ENCODE results near the gene GABRD. TPM values are rescaled to one million over a fixed set of nuclear protein-coding genes. Genes with fewer than 3 reads are reported as not detected.

GABRD gene
- total RNA-seq, 2 donors from 2014 or later, result not detected

- Mint-ChIP-seq H3K4me1 (ENCODE audit: low read depth in 2 of 2) (peaks cover 0 to 3% of the 10 kb centered on the region in 2 donors), H3K4me3 (no peak overlapping the region), H3K36me3 (no peaks in the 10 kb centered on the region), H3K9me3 (no peaks in the 10 kb centered on the region), H3K27me3 (peaks cover 28 to 30% of the 10 kb centered on the region in 2 donors), H3K27ac (no peak overlapping the region)
- ATAC-seq (no peak), DNase-seq (ENCODE audit: low spot score) (peak; percentile 35)
These were observed 651 bp upstream of the GABRD start for GRCh38 chr1:2018217-2019171.

- H3K27me3 Mint-ChIP-seq, result peaks cover 27 to 28% of the 10 kb centered on the region in 2 donors
- peaks cover 0 to 3% of the 10 kb centered on the region in 2 donors for H3K4me1 Mint-ChIP-seq (ENCODE audit: low read depth in 2 of 2)
- peak in 1 of 2 donors; percentile 34 for ATAC-seq
- H3K9me3 Mint-ChIP-seq, result no peaks in the 10 kb centered on the region
- H3K27ac Mint-ChIP-seq, result no peak overlapping the region
- DNase-seq (ENCODE audit: low spot score), result no peak
- no peak overlapping the region for H3K4me3 Mint-ChIP-seq
- no peaks in the 10 kb centered on the region for H3K36me3 Mint-ChIP-seq
These were observed 595 bp downstream of the GABRD start for GRCh38 chr1:2019571-2020309.

- Mint-ChIP-seq H3K4me3 (no peak overlapping the region), H3K27ac (no peak overlapping the region), H3K27me3 (peaks cover 25 to 28% of the 10 kb centered on the region in 2 donors), H3K36me3 (no peaks in the 10 kb centered on the region), H3K9me3 (no peaks in the 10 kb centered on the region), H3K4me1 (ENCODE audit: low read depth in 2 of 2) (peaks cover 0 to 3% of the 10 kb centered on the region in 2 donors)
- no peak for ATAC-seq
- no peak for DNase-seq (ENCODE audit: low spot score)
These were observed 1.1 kb downstream of the GABRD start for GRCh38 chr1:2020310-2020655.

GRCh38 chr1:2021550-2021949 lies 2.4 kb downstream of the GABRD start:
- Mint-ChIP-seq H3K4me3 (no peak overlapping the region), H3K27me3 (peaks cover 21 to 25% of the 10 kb centered on the region in 2 donors), H3K27ac (no peak overlapping the region), H3K36me3 (no peaks in the 10 kb centered on the region), H3K4me1 (ENCODE audit: low read depth in 2 of 2) (peaks cover 0 to 3% of the 10 kb centered on the region in 2 donors), H3K9me3 (no peaks in the 10 kb centered on the region)
- DNase-seq (ENCODE audit: low spot score) (no peak), ATAC-seq (no peak)

GRCh38 chr1:2022063-2022770 lies 3.1 kb downstream of the GABRD start:
- H3K4me3 Mint-ChIP-seq, result no peak overlapping the region
- DNase-seq (ENCODE audit: low spot score) (no peak), ATAC-seq (no peak)
- H3K4me1 Mint-ChIP-seq (ENCODE audit: low read depth in 2 of 2), result peaks cover 0 to 3% of the 10 kb centered on the region in 2 donors
- H3K9me3 Mint-ChIP-seq, result no peaks in the 10 kb centered on the region
- H3K27me3 Mint-ChIP-seq, result peaks cover 19% of the 10 kb centered on the region in 2 donors
- no peak overlapping the region for H3K27ac Mint-ChIP-seq
- no peaks in the 10 kb centered on the region for H3K36me3 Mint-ChIP-seq

- H3K4me1 Mint-ChIP-seq (ENCODE audit: low read depth in 2 of 2), result peaks cover 0 to 3% of the 10 kb centered on the region in 2 donors
- no peaks in the 10 kb centered on the region for H3K9me3 Mint-ChIP-seq
- H3K36me3 Mint-ChIP-seq, result no peaks in the 10 kb centered on the region
- ATAC-seq, result peak in 1 of 2 donors; percentile 7
- no peak overlapping the region for H3K27ac Mint-ChIP-seq
- DNase-seq (ENCODE audit: low spot score), result no peak
- no peak overlapping the region for H3K4me3 Mint-ChIP-seq
- H3K27me3 Mint-ChIP-seq, result peaks cover 10 to 16% of the 10 kb centered on the region in 2 donors
These were observed 4.0 kb downstream of the GABRD start for GRCh38 chr1:2023187-2023586.

- H3K4me1 Mint-ChIP-seq (ENCODE audit: low read depth in 2 of 2), result no peaks in the 10 kb centered on the region
- H3K27me3 Mint-ChIP-seq, result peaks cover 6 to 12% of the 10 kb centered on the region in 2 donors
- no peak overlapping the region for H3K4me3 Mint-ChIP-seq
- no peaks in the 10 kb centered on the region for H3K36me3 Mint-ChIP-seq
- DNase-seq (ENCODE audit: low spot score) (no peak), ATAC-seq (no peak)
- H3K9me3 Mint-ChIP-seq, result no peaks in the 10 kb centered on the region
- no peak overlapping the region for H3K27ac Mint-ChIP-seq
These were observed 5.3 kb downstream of the GABRD start for GRCh38 chr1:2024451-2024850.

- Mint-ChIP-seq H3K36me3 (no peaks in the 10 kb centered on the region), H3K9me3 (no peaks in the 10 kb centered on the region), H3K4me1 (ENCODE audit: low read depth in 2 of 2) (no peaks in the 10 kb centered on the region), H3K27me3 (peaks cover 6 to 12% of the 10 kb centered on the region in 2 donors), H3K27ac (no peak overlapping the region), H3K4me3 (no peak overlapping the region)
- no peak for DNase-seq (ENCODE audit: low spot score)
- ATAC-seq, result no peak
These were observed 5.7 kb downstream of the GABRD start for GRCh38 chr1:2024887-2025286.

GRCh38 chr1:2025491-2025981 lies 6.4 kb downstream of the GABRD start:
- Mint-ChIP-seq H3K36me3 (no peaks in the 10 kb centered on the region), H3K9me3 (no peaks in the 10 kb centered on the region), H3K4me3 (no peak overlapping the region), H3K4me1 (ENCODE audit: low read depth in 2 of 2) (no peaks in the 10 kb centered on the region), H3K27me3 (peaks cover 6 to 12% of the 10 kb centered on the region in 2 donors), H3K27ac (no peak overlapping the region)
- ATAC-seq (no peak), DNase-seq (ENCODE audit: low spot score) (no peak)

- DNase-seq (ENCODE audit: low spot score) (no peak), ATAC-seq (no peak)
- no peaks in the 10 kb centered on the region for H3K27me3 Mint-ChIP-seq
- no peaks in the 10 kb centered on the region for H3K36me3 Mint-ChIP-seq
- no peak overlapping the region for H3K27ac Mint-ChIP-seq
- no peak overlapping the region for H3K4me3 Mint-ChIP-seq
- H3K4me1 Mint-ChIP-seq (ENCODE audit: low read depth in 2 of 2), result no peaks in the 10 kb centered on the region
- H3K9me3 Mint-ChIP-seq, result no peaks in the 10 kb centered on the region
These were observed 8.9 kb downstream of the GABRD start for GRCh38 chr1:2027961-2028583.

GRCh38 chr1:2028870-2029560 lies 9.9 kb downstream of the GABRD start:
- Mint-ChIP-seq H3K4me3 (no peak overlapping the region), H3K27me3 (no peaks in the 10 kb centered on the region), H3K4me1 (ENCODE audit: low read depth in 2 of 2) (no peaks in the 10 kb centered on the region), H3K36me3 (no peaks in the 10 kb centered on the region), H3K9me3 (no peaks in the 10 kb centered on the region), H3K27ac (no peak overlapping the region)
- DNase-seq (ENCODE audit: low spot score), result no peak
- ATAC-seq, result no peak

GRCh38 chr1:2029561-2029960 lies 10.4 kb downstream of the GABRD start:
- H3K27ac Mint-ChIP-seq, result no peak overlapping the region
- H3K4me1 Mint-ChIP-seq (ENCODE audit: low read depth in 2 of 2), result no peaks in the 10 kb centered on the region
- no peak overlapping the region for H3K4me3 Mint-ChIP-seq
- no peaks in the 10 kb centered on the region for H3K36me3 Mint-ChIP-seq
- DNase-seq (ENCODE audit: low spot score) (no peak), ATAC-seq (no peak)
- no peaks in the 10 kb centered on the region for H3K27me3 Mint-ChIP-seq
- H3K9me3 Mint-ChIP-seq, result no peaks in the 10 kb centered on the region
